ENCODE data around the gene LRCOL1. TPM values are rescaled to one million over a fixed set of nuclear protein-coding genes. Genes with fewer than 3 reads are reported as not detected.
A peak's percentile ranks its signal among the peaks of the same experiment; 100 is the strongest.

The LRCOL1 gene
- total and polyA plus RNA-seq, 10 of the 15 experiments (the other 5 are each of a cell fraction or from before 2014, with no cell fraction given), result not detected

- in situ Hi-C loops (cut with MboI) (no loop called here), intact Hi-C loops (cut with micrococcal nuclease; ENCODE audit: unreplicated experiment) (no loop called here)
- DNase-seq (ENCODE audit: low read depth, low spot score) (no peak), ATAC-seq (no peak), FAIRE-seq (no peak)
- H3K79me2 ChIP-seq (ENCODE audit: control insufficient read depth, insufficient read depth, low read length), result no peaks in the 10 kb centered on the region
- ChIA-PET CTCF (no interaction called here), RAD21 (ENCODE audit: unreplicated experiment) (no interaction called here), SMC1A (ENCODE audit: uncharacterized antibody, unreplicated experiment) (no interaction called here), POLR2A (no interaction called here)
- TF ChIP-seq CREB1 (IDR thresholded peaks at IDR 0.05; ENCODE audit: low read depth), result no peak
- TF ChIP-seq STAT1 (conservative IDR thresholded peaks at IDR 0.05), result no peak
- TF ChIP-seq ZNF274 (IDR thresholded peaks at IDR 0.05; ENCODE audit: insufficient read depth, insufficient read length), result no peak
- 0 out of 2 replicates have a peak, but pooled peaks have one; percentile 43 for TF ChIP-seq POLR2A (IDR thresholded peaks at IDR 0.05; ENCODE audit: low read depth, low read length)
- no peak for TF ChIP-seq SMAD5 (IDR thresholded peaks at IDR 0.05; ENCODE audit: low read depth)
- H3K4me2 ChIP-seq (ENCODE audit: control insufficient read depth, insufficient read depth), result no peak overlapping the region
- H3K9ac ChIP-seq (ENCODE audit: control insufficient read depth, insufficient read depth, low read length), result no peak overlapping the region
- no peaks in the 10 kb centered on the region for H3K27me3 ChIP-seq (replicated peaks in 1 of 2; ENCODE audit: control insufficient read depth in 2 of 2, insufficient read depth in 2 of 2, low read length in 1 of 2)
- 78% methylated on average over 20 of the region's 22 CpGs for WGBS (ENCODE audit: insufficient coverage, insufficient replicate concordance, low lambda C conversion rate, missing lambda C conversion rate)
- no TSS peak for BruUV-seq (replicated peaks)
- no peaks in the 10 kb centered on the region for H3K9me3 ChIP-seq (replicated peaks; ENCODE audit: control insufficient read depth, insufficient read depth, low read length)
- peaks cover 0 to 2% of the 10 kb centered on the region in 2 experiments; a peak in 1 of 4 replicates for H3K36me3 ChIP-seq (ENCODE audit: control insufficient read depth in 2 of 2, insufficient read depth in 2 of 2, low read length in 1 of 2)
- no peaks in the 10 kb centered on the region for H4K20me1 ChIP-seq (ENCODE audit: control insufficient read depth, insufficient read depth)
- no peak overlapping the region for H2AFZ ChIP-seq (ENCODE audit: control insufficient read depth, low read depth, low read length)
- H3K4me1 ChIP-seq (ENCODE audit: control insufficient read depth, insufficient read depth, low read length), result no peaks in the 10 kb centered on the region
- H3K27ac ChIP-seq (ENCODE audit: control insufficient read depth, insufficient read depth), result no peak overlapping the region
- H3K4me3 ChIP-seq, result no peak overlapping the region
Measured at GRCh38 chr12:132577191-132577920, 33.0 kb downstream of the LRCOL1 start.

- in situ Hi-C loops (cut with MboI), result no loop called here
- RAD21 ChIA-PET (ENCODE audit: unreplicated experiment), result no interaction called here
- POLR2A ChIA-PET, result no interaction called here
- TF ChIP-seq EED (IDR thresholded peaks at IDR 0.05; ENCODE audit: low read depth) (no peak), NR2C1 (IDR thresholded peaks at IDR 0.05) (no peak), BHLHE40 (IDR thresholded peaks at IDR 0.05; ENCODE audit: borderline replicate concordance in 1 of 2, low read depth in 2 of 2, low read length in 1 of 2) (no peak), MTA2 (IDR thresholded peaks at IDR 0.05; ENCODE audit: low read depth) (no peak), MEF2A (IDR thresholded peaks at IDR 0.05; ENCODE audit: insufficient read depth, low read depth, low read length) (no peak), CHD1 (IDR thresholded peaks at IDR 0.05; ENCODE audit: low read depth, low read length) (no peak), ZNF207 (IDR thresholded peaks at IDR 0.05; ENCODE audit: borderline replicate concordance) (no peak), PAX8 (IDR thresholded peaks at IDR 0.05) (no peak), ATF3 (IDR thresholded peaks at IDR 0.05; ENCODE audit: borderline replicate concordance, extremely low read depth, low read depth, low read length) (no peak), BCL3 (IDR thresholded peaks at IDR 0.05; ENCODE audit: borderline replicate concordance, insufficient read depth, low read depth, low read length, poor library complexity, severe bottlenecking) (no peak)
Measured at GRCh38 chr12:132576701-132577100, 33.7 kb downstream of the LRCOL1 start.

More at GRCh38 chr12:132576701-132577100, 33.7 kb downstream of the LRCOL1 start:
- no peak overlapping the region for H3K4me3 ChIP-seq
- ChIA-PET CTCF (no interaction called here), SMC1A (ENCODE audit: uncharacterized antibody, unreplicated experiment) (no interaction called here)
- H3K27ac ChIP-seq (ENCODE audit: control insufficient read depth, insufficient read depth), result no peak overlapping the region
- intact Hi-C loops (cut with micrococcal nuclease; ENCODE audit: unreplicated experiment), result no loop called here
- no peaks in the 10 kb centered on the region for H4K20me1 ChIP-seq (ENCODE audit: control insufficient read depth, insufficient read depth)
- H3K4me1 ChIP-seq (ENCODE audit: control insufficient read depth, insufficient read depth, low read length), result no peaks in the 10 kb centered on the region
- no peaks in the 10 kb centered on the region for H3K27me3 ChIP-seq (replicated peaks in 1 of 2; ENCODE audit: control insufficient read depth in 2 of 2, insufficient read depth in 2 of 2, low read length in 1 of 2)
- no peak overlapping the region for H3K4me2 ChIP-seq (ENCODE audit: control insufficient read depth, insufficient read depth)
- WGBS (ENCODE audit: insufficient coverage, insufficient replicate concordance, low lambda C conversion rate, missing lambda C conversion rate), result 93% methylated on average over 12 of the region's 12 CpGs
- no peak overlapping the region for H2AFZ ChIP-seq (ENCODE audit: control insufficient read depth, low read depth, low read length)
- H3K36me3 ChIP-seq (ENCODE audit: control insufficient read depth in 2 of 2, insufficient read depth in 2 of 2, low read length in 1 of 2), result peaks cover 0 to 2% of the 10 kb centered on the region in 2 experiments; a peak in 1 of 4 replicates
- no TSS peak for BruUV-seq (replicated peaks)
- H3K79me2 ChIP-seq (ENCODE audit: control insufficient read depth, insufficient read depth, low read length), result no peaks in the 10 kb centered on the region
- H3K9me3 ChIP-seq (replicated peaks; ENCODE audit: control insufficient read depth, insufficient read depth, low read length), result no peaks in the 10 kb centered on the region
- ATAC-seq (no peak), FAIRE-seq (no peak), DNase-seq (ENCODE audit: low read depth, low spot score) (no peak)
- H3K9ac ChIP-seq (ENCODE audit: control insufficient read depth, insufficient read depth, low read length), result no peak overlapping the region
